Endodermal cell (in vitro differentiated cells): Measurements from ENCODE around the gene CEBPB. TPM values are rescaled to one million over a fixed set of nuclear protein-coding genes. Genes with fewer than 3 reads are reported as not detected.

Experiments
- DNase-seq: peaks from one replicate; pipeline ENCODE4 v3.0.0-alpha.2; 2017
- H3K27ac ChIP-seq: 2 replicates; pipeline ENCODE4 v1.5.1; 2013; ENCODE audit warnings: mild to moderate bottlenecking, low read depth, low read length, moderate library complexity
- H3K27me3 ChIP-seq: 2 replicates; pipeline ENCODE4 v1.6.1; 2013; ENCODE audit warnings: mild to moderate bottlenecking, low read length, moderate library complexity; ENCODE audit not compliant: insufficient read depth, control insufficient read depth, poor library complexity, severe bottlenecking
- H3K36me3 ChIP-seq: 2 replicates; pipeline ENCODE4 v1.7.0; 2013; ENCODE audit warnings: mild to moderate bottlenecking, low read length, moderate library complexity; ENCODE audit not compliant: control insufficient read depth, insufficient read depth
- H3K4me1 ChIP-seq: one replicate; pipeline ENCODE4 v1.7.0; 2013; ENCODE audit warnings: low read length; ENCODE audit not compliant: control insufficient read depth, insufficient read depth
- H3K4me3 ChIP-seq: 2 replicates; pipeline ENCODE4 v1.5.1; 2013; ENCODE audit warnings: mild to moderate bottlenecking, low read length, moderate library complexity
- H3K9ac ChIP-seq: 2 replicates; pipeline ENCODE4 v1.6.1; 2013; ENCODE audit warnings: mild to moderate bottlenecking, low read length, moderate library complexity; ENCODE audit not compliant: poor library complexity, severe bottlenecking; ENCODE audit errors: extremely low read depth
- H3K9me3 ChIP-seq: 2 replicates; pipeline ENCODE4 v1.6.1; 2013; ENCODE audit warnings: mild to moderate bottlenecking, low read length, moderate library complexity; ENCODE audit not compliant: control insufficient read depth
- H3K27ac Mint-ChIP-seq: 2 replicates; pipeline ENCODE4 v1.8.0; 2020; ENCODE audit warnings: mixed read lengths
- H3K27me3 Mint-ChIP-seq: 2 replicates; pipeline ENCODE4 v1.8.0; 2021; ENCODE audit warnings: mild to moderate bottlenecking, mixed read lengths; ENCODE audit not compliant: insufficient read depth
- H3K36me3 Mint-ChIP-seq: 2 replicates; pipeline ENCODE4 v1.8.0; 2020; ENCODE audit warnings: low read depth, mixed read lengths
- H3K4me1 Mint-ChIP-seq: 2 replicates; pipeline ENCODE4 v1.8.0; 2020; ENCODE audit warnings: mixed read lengths
- H3K4me3 Mint-ChIP-seq: 2 replicates; pipeline ENCODE4 v1.8.0; 2020; ENCODE audit warnings: mild to moderate bottlenecking, moderate library complexity, mixed read lengths
- H3K9me3 Mint-ChIP-seq: 2 replicates; pipeline ENCODE4 v1.8.0; 2020; ENCODE audit warnings: mild to moderate bottlenecking, mixed read lengths
- CTCF ChIP-seq: fragments of 200-600 bp; sonication (generic); conservative IDR thresholded peaks from 2 replicates; pipeline ENCODE4 v1.5.0; 2021; ENCODE audit warnings: antibody characterized with exemption, mild to moderate bottlenecking
- WGBS, 2 experiments: methylation state at CpG; one replicate each; pipeline versions ENCODE4 v1.1.5 to v1.1.7; 2013; ENCODE audit warnings: missing lambda C conversion rate in 2 of 2, mixed read lengths in 1 of 2; ENCODE audit not compliant: insufficient coverage in 1 of 2, insufficient read length in 1 of 2; 5-methylcytosine and 5-hydroxymethylcytosine counted together
- total RNA-seq, 2 donors: library from RNA; stranded (reverse); fragmentation: NEBNext Ultra II Directional in 1 of 2; extraction: Animal tissue kit (Norgen Biotek cat#: 25700) in 1 of 2; gene quantifications; 2 replicates in 1 of 2; 3 replicates in 1 of 2; pipeline ENCODE4 v1.2.1, GENCODE V29; 2021

Gene CEBPB
- total RNA-seq, 2 donors from 2014 or later: 14.9 to 15.1 TPM

DNA sequence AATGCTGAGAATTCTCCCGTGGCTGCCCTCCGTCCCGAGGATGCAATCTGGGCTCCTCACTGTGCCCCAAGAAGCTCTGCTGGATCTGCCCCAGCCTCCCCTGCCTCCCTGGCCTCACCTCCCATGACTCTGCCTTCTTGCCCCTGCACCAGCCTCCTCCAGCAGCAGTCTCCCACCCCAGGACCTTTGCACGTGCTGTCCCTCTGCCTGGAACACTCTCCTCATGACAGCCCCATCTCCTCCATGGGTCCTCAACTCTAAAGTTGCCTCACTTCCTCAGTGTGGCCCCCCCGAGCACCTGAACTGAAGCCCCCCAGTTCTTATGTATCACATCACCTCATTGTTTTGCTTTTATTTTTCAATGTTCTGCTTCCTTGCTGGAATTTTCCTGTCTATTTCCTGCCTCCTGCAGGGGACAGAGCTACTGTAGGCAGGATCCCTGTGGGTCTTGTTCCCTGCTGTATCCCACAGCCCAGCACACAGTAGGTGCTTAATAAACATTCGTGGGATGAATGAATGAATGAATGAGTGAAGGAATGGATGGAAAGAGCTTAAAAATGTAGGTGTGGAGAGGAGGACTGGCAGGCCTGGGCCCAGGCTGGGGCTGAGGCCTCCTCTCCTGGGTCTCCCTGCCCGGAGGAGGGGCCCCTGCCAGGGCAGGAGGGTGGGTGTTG is 42.2 kb downstream of the CEBPB start:
- H3K36me3 Mint-ChIP-seq: no peaks in the 10 kb centered on the region
- no peak for DNase-seq
- H3K4me3 ChIP-seq: no peak overlapping the region
- H3K9me3 ChIP-seq: no peaks in the 10 kb centered on the region
- WGBS, 2 experiments: 89 to 94% methylated on average over 5 to 7 of the region's 7 CpGs
- H3K27me3 ChIP-seq: no peaks in the 10 kb centered on the region
- no peaks in the 10 kb centered on the region for H3K4me1 ChIP-seq
- no peaks in the 10 kb centered on the region for H3K36me3 ChIP-seq
- TF ChIP-seq CTCF: no peak
- no peaks in the 10 kb centered on the region for H3K4me1 Mint-ChIP-seq
- no peaks in the 10 kb centered on the region for H3K9me3 Mint-ChIP-seq
- no peak overlapping the region for H3K27ac ChIP-seq
- no peak overlapping the region for H3K9ac ChIP-seq
- H3K4me3 Mint-ChIP-seq: no peak overlapping the region
- no peaks in the 10 kb centered on the region for H3K27me3 Mint-ChIP-seq
- H3K27ac Mint-ChIP-seq: no peak overlapping the region

GRCh38 chr20:50233325-50234212 is 42.9 kb downstream of the CEBPB start:
- no peak for DNase-seq
- Histone ChIP-seq H3K4me1 (no peaks in the 10 kb centered on the region), H3K36me3 (no peaks in the 10 kb centered on the region), H3K4me3 (no peak overlapping the region), H3K9ac (no peak overlapping the region), H3K27ac (no peak overlapping the region), H3K27me3 (no peaks in the 10 kb centered on the region), H3K9me3 (no peaks in the 10 kb centered on the region)
- Mint-ChIP-seq H3K27ac (no peak overlapping the region), H3K9me3 (no peaks in the 10 kb centered on the region), H3K27me3 (no peaks in the 10 kb centered on the region), H3K4me3 (no peak overlapping the region), H3K4me1 (no peaks in the 10 kb centered on the region), H3K36me3 (no peaks in the 10 kb centered on the region)
- no peak for TF ChIP-seq CTCF
- 85 to 92% methylated on average over 11 to 19 of the region's 19 CpGs for WGBS, 2 experiments

GRCh38 chr20:50234288-50234687 is 43.7 kb downstream of the CEBPB start:
- H3K4me3 Mint-ChIP-seq: no peak overlapping the region

More at GRCh38 chr20:50234288-50234687, 43.7 kb downstream of the CEBPB start:
- Mint-ChIP-seq H3K9me3 (no peaks in the 10 kb centered on the region), H3K4me1 (no peaks in the 10 kb centered on the region), H3K36me3 (no peaks in the 10 kb centered on the region), H3K27me3 (no peaks in the 10 kb centered on the region), H3K27ac (no peak overlapping the region)
- no peak overlapping the region for H3K27ac ChIP-seq
- no peaks in the 10 kb centered on the region for H3K9me3 ChIP-seq
- H3K36me3 ChIP-seq: no peaks in the 10 kb centered on the region
- H3K4me1 ChIP-seq: no peaks in the 10 kb centered on the region
- no peaks in the 10 kb centered on the region for H3K27me3 ChIP-seq
- H3K9ac ChIP-seq: no peak overlapping the region
- no peak overlapping the region for H3K4me3 ChIP-seq
- TF ChIP-seq CTCF: no peak
- 95 to 97% methylated on average over 6 to 12 of the region's 12 CpGs for WGBS, 2 experiments
- DNase-seq: no peak
